NCI-H146 (cell line): ENCODE data around the gene KSR2.
A peak's percentile ranks its signal among the peaks of the same experiment; 100 is the strongest.
"Not testable (repeated sequence)": the region's sequence is repeated elsewhere in the genome, so short reads cannot be mapped to it uniquely, and the experiment has no call there.

Experiments
- DNase-seq: peaks from one replicate; lab custom pipeline; 2025; lab: John Stamatoyannopoulos, UW

Gene KSR2

GRCh38 chr12:117967512-117967911, 1.3 kb downstream of the KSR2 start:
- DNase-seq, result peak; percentile 44

- DNase-seq, result no peak
Observed at GRCh38 chr12:117967043-117967442, 1.7 kb downstream of the KSR2 start.

- peak; percentile 57 for DNase-seq
Observed at GRCh38 chr12:117966511-117966910, 2.3 kb downstream of the KSR2 start.

- no peak for DNase-seq
Observed at GRCh38 chr12:117963836-117964235, 5.0 kb downstream of the KSR2 start.

- no peak for DNase-seq
Observed at GRCh38 chr12:117936722-117937484, 31.9 kb downstream of the KSR2 start.

- DNase-seq, result no peak
Observed at GRCh38 chr12:117933545-117933944, 35.2 kb downstream of the KSR2 start.

- DNase-seq, result no peak
Observed at GRCh38 chr12:117926391-117926899, 42.3 kb downstream of the KSR2 start.

GRCh38 chr12:117921929-117922777, 46.6 kb downstream of the KSR2 start:
- DNase-seq, result no peak

GRCh38 chr12:117919479-117919878, 49.3 kb downstream of the KSR2 start:
- DNase-seq, result no peak

- no peak for DNase-seq
Observed at GRCh38 chr12:117914686-117915085, 54.1 kb downstream of the KSR2 start.

- DNase-seq, result no peak
Observed at GRCh38 chr12:117912756-117913155, 56.0 kb downstream of the KSR2 start.

GRCh38 chr12:117908411-117908810, 60.4 kb downstream of the KSR2 start:
- no peak for DNase-seq

GRCh38 chr12:117907108-117907689, 61.6 kb downstream of the KSR2 start:
- peak; percentile 75 for DNase-seq

GRCh38 chr12:117904051-117904450, 64.7 kb downstream of the KSR2 start:
- DNase-seq, result no peak

- no peak for DNase-seq
Observed at GRCh38 chr12:117903110-117903840, 65.5 kb downstream of the KSR2 start.

GRCh38 chr12:117901631-117902030, 67.2 kb downstream of the KSR2 start:
- no peak for DNase-seq

GRCh38 chr12:117900561-117900960, 68.2 kb downstream of the KSR2 start:
- no peak for DNase-seq

GRCh38 chr12:117897372-117898161, 71.2 kb downstream of the KSR2 start:
- DNase-seq, result no peak

GRCh38 chr12:117896009-117896408, 72.8 kb downstream of the KSR2 start:
- DNase-seq, result no peak

- DNase-seq, result no peak
Observed at GRCh38 chr12:117892441-117892840, 76.3 kb downstream of the KSR2 start.

GRCh38 chr12:117891265-117891664, 77.5 kb downstream of the KSR2 start:
- DNase-seq, result not testable (repeated sequence)
